Measurements from ENCODE around the gene NUP214. TPM values are rescaled to one million over a fixed set of nuclear protein-coding genes. Genes with fewer than 3 reads are reported as not detected.
A peak's percentile ranks its signal among the peaks of the same experiment; 100 is the strongest.

NUP214 gene
- total RNA-seq, 4 donors from 2014 or later = 17.4 to 45.4 (median 31.1) TPM

DNA sequence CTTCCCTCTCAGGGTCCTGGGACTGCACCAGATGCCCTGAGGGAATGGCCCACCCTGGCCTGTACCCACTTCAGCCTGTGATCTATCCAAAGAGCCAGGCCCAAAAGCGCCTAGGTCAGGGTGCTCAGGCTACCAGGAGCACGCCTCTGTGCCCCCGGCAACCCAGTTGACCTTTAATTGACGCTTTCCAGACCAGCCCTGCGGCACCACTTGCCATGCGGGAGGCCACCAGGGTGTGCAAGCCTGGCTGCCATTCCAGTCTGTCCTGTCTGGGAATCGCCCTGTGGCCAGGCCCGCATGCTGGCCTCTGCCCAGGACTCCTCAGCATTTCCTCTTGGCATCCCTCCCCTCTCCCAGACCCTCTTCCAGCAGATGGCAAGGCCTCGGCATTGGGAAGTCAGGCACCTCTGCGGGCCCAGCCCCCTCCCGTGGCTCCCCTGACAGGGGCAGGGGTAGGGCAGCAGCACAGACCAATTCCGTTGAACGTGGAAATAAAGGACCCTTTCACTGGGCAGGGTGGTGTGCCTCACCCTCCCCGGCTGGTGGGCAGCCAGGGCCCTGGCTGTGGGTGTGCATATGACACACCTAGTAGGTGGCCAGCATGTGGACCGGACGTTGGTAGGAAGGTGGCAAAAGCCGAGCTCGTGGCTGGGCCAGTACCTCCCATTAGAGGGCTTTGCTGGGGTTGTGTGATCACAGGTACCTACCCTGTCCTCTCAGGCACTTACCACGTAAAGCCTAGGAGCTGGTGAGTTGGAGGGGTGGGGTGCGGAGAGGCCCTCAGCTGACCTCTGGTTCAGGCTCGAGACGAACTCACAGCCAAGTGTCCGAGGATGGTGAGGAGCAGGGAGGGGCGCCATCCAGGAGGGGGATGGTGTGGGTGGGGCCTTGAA, 32.6 kb upstream of the NUP214 start:
- intact Hi-C loops (cut with DNase I) = no loop called here
- Histone ChIP-seq H3K27me3 (peaks cover 0 to 60% (median 0%) of the 10 kb centered on the region in 4 donors), H3K4me1 (peaks cover 6 to 58% (median 23%) of the 10 kb centered on the region in 3 donors), H3K27ac (peak overlapping the region in 1 of 4 donors; percentile 42), H3K4me3 (no peak overlapping the region), H3K36me3 (no peaks in the 10 kb centered on the region), H3K9me3 (no peaks in the 10 kb centered on the region)
- no peak for DNase-seq
- TF ChIP-seq, protein P1, sequence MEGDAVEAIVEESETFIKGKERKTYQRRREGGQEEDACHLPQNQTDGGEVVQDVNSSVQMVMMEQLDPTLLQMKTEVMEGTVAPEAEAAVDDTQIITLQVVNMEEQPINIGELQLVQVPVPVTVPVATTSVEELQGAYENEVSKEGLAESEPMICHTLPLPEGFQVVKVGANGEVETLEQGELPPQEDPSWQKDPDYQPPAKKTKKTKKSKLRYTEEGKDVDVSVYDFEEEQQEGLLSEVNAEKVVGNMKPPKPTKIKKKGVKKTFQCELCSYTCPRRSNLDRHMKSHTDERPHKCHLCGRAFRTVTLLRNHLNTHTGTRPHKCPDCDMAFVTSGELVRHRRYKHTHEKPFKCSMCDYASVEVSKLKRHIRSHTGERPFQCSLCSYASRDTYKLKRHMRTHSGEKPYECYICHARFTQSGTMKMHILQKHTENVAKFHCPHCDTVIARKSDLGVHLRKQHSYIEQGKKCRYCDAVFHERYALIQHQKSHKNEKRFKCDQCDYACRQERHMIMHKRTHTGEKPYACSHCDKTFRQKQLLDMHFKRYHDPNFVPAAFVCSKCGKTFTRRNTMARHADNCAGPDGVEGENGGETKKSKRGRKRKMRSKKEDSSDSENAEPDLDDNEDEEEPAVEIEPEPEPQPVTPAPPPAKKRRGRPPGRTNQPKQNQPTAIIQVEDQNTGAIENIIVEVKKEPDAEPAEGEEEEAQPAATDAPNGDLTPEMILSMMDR (IDR thresholded peaks at IDR 0.05) = no peak
- TF ChIP-seq POLR2A (IDR thresholded peaks at IDR 0.05) = no peak
- 75 to 78% methylated on average over 4 to 17 of the region's 24 CpGs for WGBS, 2 donors

DNA sequence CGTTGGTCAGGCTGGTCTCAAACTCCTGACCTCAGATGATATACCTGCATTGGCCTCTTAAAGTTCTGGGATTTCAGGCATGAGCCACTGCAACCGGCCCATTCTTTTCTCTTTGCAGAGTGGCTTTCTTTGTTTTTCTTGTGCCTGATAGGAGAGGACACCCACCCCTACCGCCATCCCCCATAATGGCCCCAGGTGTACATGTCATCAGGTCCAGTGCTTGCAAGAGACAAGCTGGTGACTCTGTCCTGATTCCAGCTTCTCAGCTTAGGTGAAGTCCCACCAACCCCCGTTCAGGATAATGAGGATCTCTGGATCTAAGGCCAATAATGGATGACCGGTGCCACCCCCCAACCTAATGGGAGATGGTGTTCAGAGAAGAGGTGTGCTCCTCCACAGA, 31.4 kb upstream of the NUP214 start:
- Histone ChIP-seq H3K4me1 (peaks cover 6 to 69% (median 23%) of the 10 kb centered on the region in 3 donors), H3K36me3 (no peaks in the 10 kb centered on the region), H3K27ac (peak overlapping the region; percentile 1 to 68 (median 59)), H3K9me3 (no peaks in the 10 kb centered on the region), H3K4me3 (no peak overlapping the region), H3K27me3 (peaks cover 0 to 66% (median 0%) of the 10 kb centered on the region in 4 donors)
- DNase-seq = no peak
- WGBS, 2 donors = 77 to 85% methylated on average over 3 to 4 of the region's 5 CpGs
- intact Hi-C loops (cut with DNase I) = no loop called here
- TF ChIP-seq POLR2A (IDR thresholded peaks at IDR 0.05) = no peak
- TF ChIP-seq, protein P1 (IDR thresholded peaks at IDR 0.05) = no peak

DNA sequence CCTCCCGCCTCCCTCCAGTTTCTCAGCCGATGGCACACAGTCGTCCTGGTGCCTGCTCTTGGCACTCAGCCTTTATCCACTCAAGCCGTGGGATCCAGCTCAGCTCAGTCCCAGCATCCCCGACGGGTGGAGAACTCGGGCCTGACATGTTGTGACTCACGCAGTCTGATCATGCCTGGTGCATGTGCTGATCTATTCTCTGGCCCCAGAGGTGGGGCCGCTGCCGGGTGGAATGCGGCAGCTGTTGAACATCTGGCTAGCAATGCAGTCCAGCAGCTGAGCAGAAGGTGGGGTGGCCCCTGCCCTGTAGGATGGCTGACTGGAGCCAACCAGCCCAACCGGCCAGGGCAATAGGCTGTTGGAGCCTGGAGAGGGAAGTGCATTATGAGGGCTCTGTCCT, 30.8 kb upstream of the NUP214 start:
- no peak for TF ChIP-seq POLR2A (IDR thresholded peaks at IDR 0.05)
- TF ChIP-seq, protein P1 (IDR thresholded peaks at IDR 0.05) = no peak
- DNase-seq = no peak
- intact Hi-C loops (cut with DNase I) = no loop called here
- H3K9me3 ChIP-seq = no peaks in the 10 kb centered on the region
- 49% methylated on average over 3 of the region's 12 CpGs; no CpG with 5 or more reads in 1 of the 2 donors for WGBS, 2 donors
- peaks cover 6 to 72% (median 23%) of the 10 kb centered on the region in 3 donors for H3K4me1 ChIP-seq
- no peaks in the 10 kb centered on the region for H3K36me3 ChIP-seq
- peak overlapping the region; percentile 1 to 78 (median 71) for H3K27ac ChIP-seq
- H3K27me3 ChIP-seq = peaks cover 0 to 66% (median 0%) of the 10 kb centered on the region in 4 donors
- no peak overlapping the region for H3K4me3 ChIP-seq

DNA sequence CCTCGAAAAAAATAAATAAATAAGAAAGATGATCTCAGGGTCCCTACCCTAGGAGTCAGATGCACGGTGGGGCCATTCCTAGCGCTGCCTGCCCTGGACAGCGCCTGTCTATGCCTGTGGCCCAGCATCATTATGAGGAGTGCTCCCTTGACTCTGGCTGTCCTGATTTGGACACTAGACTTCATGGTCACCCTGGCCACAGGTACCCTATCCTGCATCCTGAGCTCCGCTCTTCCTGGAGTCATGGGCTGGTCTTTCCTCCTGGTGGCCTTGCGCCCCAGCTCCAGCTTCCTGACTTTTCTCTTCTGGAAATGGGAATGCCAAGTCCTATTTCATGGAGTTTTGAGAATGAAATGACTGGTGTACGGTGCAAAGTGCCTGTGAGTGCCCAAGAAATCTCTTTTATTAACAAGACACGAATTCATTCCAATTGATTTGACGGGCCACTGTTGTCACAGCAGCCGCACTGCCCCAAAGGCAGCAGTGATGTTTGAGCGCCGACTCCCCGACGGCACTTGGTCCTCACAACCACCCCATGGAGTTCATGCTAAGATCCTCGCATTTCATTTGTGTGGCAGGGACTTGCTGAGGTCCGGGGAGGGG, 29.6 kb upstream of the NUP214 start:
- intact Hi-C loops (cut with DNase I) = no loop called here
- H3K4me3 ChIP-seq = peak overlapping the region; percentile 55 to 73 (median 64)
- 36 to 72% methylated on average over 7 to 12 of the region's 16 CpGs for WGBS, 2 donors
- no peak for DNase-seq
- H3K9me3 ChIP-seq = no peaks in the 10 kb centered on the region
- H3K36me3 ChIP-seq = no peaks in the 10 kb centered on the region
- peak overlapping the region; percentile 66 to 78 (median 71) for H3K27ac ChIP-seq
- TF ChIP-seq, protein P1 (IDR thresholded peaks at IDR 0.05) = no peak
- TF ChIP-seq POLR2A (IDR thresholded peaks at IDR 0.05) = no peak
- H3K4me1 ChIP-seq = peaks cover 6 to 72% (median 23%) of the 10 kb centered on the region in 3 donors
- H3K27me3 ChIP-seq = peaks cover 0 to 66% (median 0%) of the 10 kb centered on the region in 4 donors
